Activated CD4-positive, alpha-beta T cell treated with anti-CD3 and anti-CD28 coated beads for 24 hours (primary cell): ENCODE data around the gene SEMA3D.
"Not testable (repeated sequence)": the region's sequence is repeated elsewhere in the genome, so short reads cannot be mapped to it uniquely, and the experiment has no call there.

Source experiments
- DNase-seq, 2 donors: peaks; one replicate each; pipeline ENCODE4 v3.0.0-alpha.2; 2020; ENCODE audit warnings: low read depth in 2 of 2

SEMA3D gene

GRCh38 chr7:84992954-84993353 is 193.9 kb downstream of the SEMA3D start:
- DNase-seq = not testable (repeated sequence)

- DNase-seq = no peak
These were observed 201.6 kb downstream of the SEMA3D start for GRCh38 chr7:84985073-84985784.

DNA sequence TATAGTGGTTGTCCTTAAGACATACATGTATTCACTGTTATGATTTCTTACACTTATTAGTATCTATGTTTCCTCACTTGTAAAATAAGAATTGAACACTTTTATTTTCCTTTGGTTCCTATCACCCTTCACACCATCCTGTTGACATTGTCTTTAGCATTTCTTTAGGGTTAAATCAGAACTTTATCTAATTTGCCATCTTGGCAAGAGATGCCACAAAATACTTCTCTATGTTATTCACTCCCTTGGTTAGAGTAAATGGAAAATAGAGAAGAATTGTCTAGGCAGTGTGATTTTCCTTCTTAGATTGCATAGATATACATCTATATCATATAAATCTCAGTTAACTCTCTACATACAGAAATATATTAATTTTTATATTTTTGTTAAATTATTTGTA is 204.7 kb downstream of the SEMA3D start:
- DNase-seq = no peak

- no peak for DNase-seq
These were observed 205.5 kb downstream of the SEMA3D start for GRCh38 chr7:84981055-84981976.

DNA sequence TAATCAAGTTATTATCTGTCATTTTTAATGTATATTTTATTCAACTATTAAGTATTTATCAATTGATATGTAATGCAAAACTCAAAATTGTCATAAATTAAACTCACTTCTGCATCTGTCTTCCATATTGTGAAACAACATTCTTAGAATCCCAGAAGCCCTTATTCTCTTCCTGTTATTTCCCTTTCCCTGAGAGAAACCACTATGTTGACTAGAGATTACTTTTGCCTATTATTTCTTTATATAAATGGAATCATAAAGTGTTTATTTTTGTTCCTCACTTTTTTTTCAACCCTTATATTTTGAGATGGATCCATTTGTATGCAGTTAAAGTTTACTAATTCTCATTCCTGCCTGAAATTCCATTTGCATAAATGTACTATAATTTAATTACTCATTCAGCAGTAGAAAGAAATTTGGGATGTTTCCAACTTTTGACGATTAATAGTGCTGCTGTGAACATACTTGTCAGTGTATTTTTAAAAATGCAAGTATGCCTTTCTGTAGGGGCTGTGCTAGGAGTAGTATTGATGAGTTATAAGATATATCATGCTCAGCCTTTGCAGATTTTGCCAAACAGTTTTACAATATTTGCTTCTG is 211.2 kb downstream of the SEMA3D start:
- no peak for DNase-seq

- DNase-seq = no peak
These were observed 215.5 kb downstream of the SEMA3D start for GRCh38 chr7:84971360-84971759.

DNA sequence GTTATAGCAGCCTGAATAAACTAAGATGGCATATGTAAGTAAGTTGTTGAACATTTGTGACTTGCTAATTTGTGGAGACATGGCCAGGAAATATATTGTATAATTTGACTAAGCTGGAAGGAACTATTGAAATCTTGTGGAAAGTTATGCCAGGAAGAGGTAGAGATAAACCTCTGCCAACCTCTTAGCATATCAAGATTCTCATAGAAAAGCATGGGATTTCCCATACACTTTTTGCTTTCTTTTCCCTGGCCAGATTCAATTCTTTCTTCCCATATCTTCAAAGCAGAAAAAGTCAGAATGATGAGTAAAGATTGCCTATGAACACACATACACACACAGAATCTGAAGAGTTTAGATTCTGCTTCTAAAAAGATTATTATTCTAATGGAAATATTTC is 216.2 kb downstream of the SEMA3D start:
- no peak for DNase-seq

DNA sequence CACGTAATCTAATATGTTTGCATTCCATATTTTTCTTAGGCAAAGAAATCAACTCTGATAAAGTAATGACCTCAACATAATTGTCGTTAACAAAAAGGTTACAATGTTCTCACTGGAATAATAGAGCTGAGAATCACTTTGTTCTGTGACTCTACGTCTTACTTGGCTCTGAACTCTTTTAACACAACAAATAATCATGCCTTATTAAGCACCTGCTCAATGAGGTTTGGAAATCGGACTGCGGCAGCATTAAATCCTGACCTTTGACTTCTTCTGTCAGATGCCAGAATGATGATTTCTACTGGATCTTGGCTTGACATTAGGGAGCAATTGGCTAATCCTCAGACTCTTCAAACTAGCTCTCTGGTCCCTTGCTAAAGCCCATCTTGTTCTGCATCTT is 233.6 kb downstream of the SEMA3D start:
- no peak for DNase-seq

DNA sequence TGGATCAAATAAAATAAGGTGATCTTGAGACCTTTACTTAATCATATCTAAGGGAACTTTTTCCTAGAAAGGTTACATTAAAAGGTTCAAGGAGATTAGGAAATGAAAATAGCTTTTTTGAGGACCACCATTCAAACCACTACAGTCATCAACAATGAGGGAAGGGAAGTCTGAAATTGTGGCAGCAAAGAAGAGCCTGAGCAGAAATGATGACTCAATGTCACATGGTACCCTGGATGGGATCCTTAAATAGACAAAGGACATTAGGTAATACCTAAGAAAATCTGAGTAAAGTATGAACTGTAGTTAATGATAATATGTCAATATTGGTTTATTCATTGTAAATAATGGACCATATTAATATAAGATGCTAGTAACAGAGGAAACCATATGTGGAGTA is 236.0 kb downstream of the SEMA3D start:
- no peak for DNase-seq

GRCh38 chr7:84949501-84949900 is 237.4 kb downstream of the SEMA3D start:
- DNase-seq = no peak

- DNase-seq = no peak
These were observed 237.8 kb downstream of the SEMA3D start for GRCh38 chr7:84949067-84949466.

- no peak for DNase-seq
These were observed 238.2 kb downstream of the SEMA3D start for GRCh38 chr7:84948634-84949033.

GRCh38 chr7:84946549-84946948 is 240.3 kb downstream of the SEMA3D start:
- DNase-seq = no peak
